ENCODE data around the gene MAP3K6. TPM values are rescaled to one million over a fixed set of nuclear protein-coding genes. Genes with fewer than 3 reads are reported as not detected.
A peak's percentile ranks its signal among the peaks of the same experiment; 100 is the strongest.

The MAP3K6 gene
- total RNA-seq, 1 experiment from 2014 or later = 7.7 TPM

DNA sequence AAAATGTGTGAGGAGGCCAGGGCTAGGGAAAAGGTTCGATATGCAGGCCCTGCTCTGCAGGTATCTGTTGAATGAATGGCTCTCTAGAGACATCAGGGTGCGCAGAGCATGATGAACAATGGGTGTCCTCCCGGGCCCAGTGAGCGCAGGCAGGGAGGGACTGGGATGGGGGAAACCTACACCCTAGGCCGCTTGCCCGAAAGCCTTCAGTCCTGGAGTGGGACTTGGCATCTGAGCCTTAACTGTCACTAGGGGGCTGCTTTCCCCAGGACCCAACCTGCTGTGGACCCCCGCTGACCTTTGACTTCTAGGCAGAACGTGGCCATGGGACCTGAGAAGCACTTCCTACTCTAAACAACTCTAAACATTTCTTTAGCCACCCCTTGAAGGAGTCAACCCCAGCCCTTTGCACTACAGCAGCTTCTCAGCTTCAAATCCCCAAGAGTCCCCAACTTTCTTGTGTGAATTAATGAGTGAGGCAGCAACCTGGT lies 444 bp upstream of the MAP3K6 start:
- H2AFZ ChIP-seq (ENCODE audit: low read length) = no peak overlapping the region
- Mint-ChIP-seq H3K4me3 (peak overlapping the region; percentile 66 to 86), H3K9me3 (no peaks in the 10 kb centered on the region), H3K36me3 (ENCODE audit: insufficient read depth in 1 of 3, low read depth in 3 of 3) (no peaks in the 10 kb centered on the region; a peak in 1 of 7 replicates), H3K27me3 (ENCODE audit: low read depth) (peaks cover 22% of the 10 kb centered on the region), H3K4me1 (peaks cover 16 to 28% of the 10 kb centered on the region in 2 experiments), H3K27ac (no peak overlapping the region; a peak in 1 of 7 replicates)
- no peaks in the 10 kb centered on the region for H3K9me3 ChIP-seq (ENCODE audit: control insufficient read depth, low read depth, low read length)
- no peak overlapping the region for H2BK15ac ChIP-seq (ENCODE audit: low read depth, low read length)
- no peak overlapping the region; the same call in 1 of the 2 replicates for H3K14ac ChIP-seq (ENCODE audit: insufficient read depth, low read length)
- no peaks in the 10 kb centered on the region; the same call in 1 of the 2 replicates for H3K4me1 ChIP-seq (ENCODE audit: insufficient read depth, low read length)
- H3K18ac ChIP-seq (ENCODE audit: insufficient read length, low read depth, low read length) = no peak overlapping the region
- no peak overlapping the region for H3K23ac ChIP-seq (ENCODE audit: insufficient read length, low read depth, low read length)
- peak overlapping the region; percentile 79 for H3K4me2 ChIP-seq (ENCODE audit: insufficient read depth, insufficient read length, low read length)
- no peak overlapping the region for H2BK12ac ChIP-seq (ENCODE audit: insufficient read length, low read depth, low read length)
- H3K9ac ChIP-seq (ENCODE audit: extremely low read depth, insufficient read length, low read length) = peak overlapping the region; percentile 63
- no peak overlapping the region for H3K4ac ChIP-seq (ENCODE audit: low read depth, low read length)
- no peak overlapping the region for H4K8ac ChIP-seq (replicated peaks; ENCODE audit: insufficient read length, low read depth, low read length)
- H4K5ac ChIP-seq (ENCODE audit: insufficient read length, low read depth, low read length) = no peak overlapping the region
- H4K20me1 ChIP-seq (ENCODE audit: control insufficient read depth, insufficient read depth, insufficient read length) = peaks cover 2% of the 10 kb centered on the region
- H3T11ph ChIP-seq (ENCODE audit: low read length) = no peak overlapping the region
- no peak for DNase-seq
- no peak overlapping the region for H4K91ac ChIP-seq (ENCODE audit: insufficient read length, low read depth, low read length)
- no peak overlapping the region for H2BK5ac ChIP-seq (ENCODE audit: insufficient read length, low read length)
- H3K27ac ChIP-seq (ENCODE audit: insufficient read length, low read depth, low read length) = no peak overlapping the region
- H3K23me2 ChIP-seq (ENCODE audit: insufficient read length, low read depth, low read length, poor library complexity, severe bottlenecking) = peaks cover 9% of the 10 kb centered on the region
- H3K27me3 ChIP-seq (ENCODE audit: insufficient read depth, low read length) = no peaks in the 10 kb centered on the region
- H3K79me1 ChIP-seq (ENCODE audit: insufficient read depth, low read depth, low read length, poor library complexity, severe bottlenecking) = no peaks in the 10 kb centered on the region
- WGBS (ENCODE audit: extremely low coverage, insufficient read length, low lambda C conversion rate) = no CpG with 5 or more reads among the region's 8 CpGs
- H2AK5ac ChIP-seq (ENCODE audit: insufficient read length, low read length) = no peak overlapping the region
- TF ChIP-seq, protein P1, sequence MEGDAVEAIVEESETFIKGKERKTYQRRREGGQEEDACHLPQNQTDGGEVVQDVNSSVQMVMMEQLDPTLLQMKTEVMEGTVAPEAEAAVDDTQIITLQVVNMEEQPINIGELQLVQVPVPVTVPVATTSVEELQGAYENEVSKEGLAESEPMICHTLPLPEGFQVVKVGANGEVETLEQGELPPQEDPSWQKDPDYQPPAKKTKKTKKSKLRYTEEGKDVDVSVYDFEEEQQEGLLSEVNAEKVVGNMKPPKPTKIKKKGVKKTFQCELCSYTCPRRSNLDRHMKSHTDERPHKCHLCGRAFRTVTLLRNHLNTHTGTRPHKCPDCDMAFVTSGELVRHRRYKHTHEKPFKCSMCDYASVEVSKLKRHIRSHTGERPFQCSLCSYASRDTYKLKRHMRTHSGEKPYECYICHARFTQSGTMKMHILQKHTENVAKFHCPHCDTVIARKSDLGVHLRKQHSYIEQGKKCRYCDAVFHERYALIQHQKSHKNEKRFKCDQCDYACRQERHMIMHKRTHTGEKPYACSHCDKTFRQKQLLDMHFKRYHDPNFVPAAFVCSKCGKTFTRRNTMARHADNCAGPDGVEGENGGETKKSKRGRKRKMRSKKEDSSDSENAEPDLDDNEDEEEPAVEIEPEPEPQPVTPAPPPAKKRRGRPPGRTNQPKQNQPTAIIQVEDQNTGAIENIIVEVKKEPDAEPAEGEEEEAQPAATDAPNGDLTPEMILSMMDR (conservative IDR thresholded peaks at IDR 0.05) = no peak
- no peak overlapping the region for H3K56ac ChIP-seq (ENCODE audit: insufficient read length, low read depth, low read length)
- no peaks in the 10 kb centered on the region for H3K79me2 ChIP-seq (ENCODE audit: insufficient read depth, low read length)
- H2BK20ac ChIP-seq (ENCODE audit: low read depth, low read length, poor library complexity, severe bottlenecking) = no peak overlapping the region
- H2BK120ac ChIP-seq (ENCODE audit: low read depth, low read length, poor library complexity, severe bottlenecking) = no peak overlapping the region

All from H9 (cell line).